HepG2 (cell line): ENCODE results near the gene BCO2. TPM values are rescaled to one million over a fixed set of nuclear protein-coding genes. Genes with fewer than 3 reads are reported as not detected.

Experiments
- polyA plus RNA-seq, 8 experiments: library from polyadenylated mRNA; depleted of rRNA in 3 of 8; stranded (reverse) in 7 of 8; unstranded in 1 of 8; fragments of >200 nt; fragmentation: Illumina TruSeq in 4 of 8; extraction: Trizol in 4 of 8; gene quantifications; 2 replicates each; pipeline versions ENCODE4 v1.2.1 to v1.2.3, GENCODE V29; 2011 to 2016; ENCODE audit warnings: low read depth in 4 of 8, missing spikeins in 1 of 8, mixed read lengths in 1 of 8; ENCODE audit not compliant: insufficient read depth in 1 of 8
- total RNA-seq, 5 experiments: library from RNA; depleted of rRNA; stranded (reverse); fragments of >200 nt; fragmentation: Illumina TruSeq; extraction: Trizol; gene quantifications; 2 replicates each; pipeline ENCODE4 v1.2.3, GENCODE V29; 2016; ENCODE audit warnings: low read depth in 1 of 5
- TF ChIP-seq, protein P1 (sequence below): sonication (generic); formaldehyde crosslinking; IDR thresholded peaks from 2 replicates; pipeline ENCODE4 v1.4.0; 2020; ENCODE audit warnings: missing genetic modification reagents
- TF ChIP-seq, protein P2 (sequence below): IDR thresholded peaks from 2 replicates; pipeline ENCODE4 v1.6.1; 2016; ENCODE audit warnings: missing genetic modification reagents, missing compliant biosample characterization
- TF ChIP-seq, protein P3 (sequence below): fragments of 450-650 bp; IDR thresholded peaks from 2 replicates; pipeline ENCODE4 v1.6.1; 2017
- TF ChIP-seq, protein P4 (sequence below): sonication (generic); formaldehyde crosslinking; IDR thresholded peaks from 2 replicates; pipeline ENCODE4 v1.9.0; 2021; ENCODE audit warnings: missing genetic modification reagents, mild to moderate bottlenecking, borderline replicate concordance

The BCO2 gene
- total and polyA plus RNA-seq, 2 of the 13 experiments (the other 11 are each of a cell fraction or from before 2014, with no cell fraction given), result 0.38 to 0.58 TPM

DNA sequence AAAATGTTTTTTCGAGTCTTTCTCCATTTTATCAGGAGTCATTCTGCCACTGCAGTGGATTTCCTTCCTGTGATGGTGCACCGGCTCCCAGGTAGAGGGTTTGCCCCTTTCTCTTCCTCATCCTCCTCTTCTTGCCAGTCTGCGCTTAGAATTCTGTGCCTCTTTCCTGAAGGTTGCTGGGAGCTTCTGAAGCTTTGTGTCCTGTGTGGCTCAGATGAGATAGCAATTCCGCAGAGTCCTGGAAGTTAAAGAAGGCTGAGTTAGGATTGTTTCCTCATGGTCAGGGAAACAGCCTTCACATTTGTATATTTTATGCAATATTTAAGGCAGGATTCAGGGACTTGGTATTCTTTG, 264 bp downstream of the BCO2 start (continued):
- TF ChIP-seq, protein P1, sequence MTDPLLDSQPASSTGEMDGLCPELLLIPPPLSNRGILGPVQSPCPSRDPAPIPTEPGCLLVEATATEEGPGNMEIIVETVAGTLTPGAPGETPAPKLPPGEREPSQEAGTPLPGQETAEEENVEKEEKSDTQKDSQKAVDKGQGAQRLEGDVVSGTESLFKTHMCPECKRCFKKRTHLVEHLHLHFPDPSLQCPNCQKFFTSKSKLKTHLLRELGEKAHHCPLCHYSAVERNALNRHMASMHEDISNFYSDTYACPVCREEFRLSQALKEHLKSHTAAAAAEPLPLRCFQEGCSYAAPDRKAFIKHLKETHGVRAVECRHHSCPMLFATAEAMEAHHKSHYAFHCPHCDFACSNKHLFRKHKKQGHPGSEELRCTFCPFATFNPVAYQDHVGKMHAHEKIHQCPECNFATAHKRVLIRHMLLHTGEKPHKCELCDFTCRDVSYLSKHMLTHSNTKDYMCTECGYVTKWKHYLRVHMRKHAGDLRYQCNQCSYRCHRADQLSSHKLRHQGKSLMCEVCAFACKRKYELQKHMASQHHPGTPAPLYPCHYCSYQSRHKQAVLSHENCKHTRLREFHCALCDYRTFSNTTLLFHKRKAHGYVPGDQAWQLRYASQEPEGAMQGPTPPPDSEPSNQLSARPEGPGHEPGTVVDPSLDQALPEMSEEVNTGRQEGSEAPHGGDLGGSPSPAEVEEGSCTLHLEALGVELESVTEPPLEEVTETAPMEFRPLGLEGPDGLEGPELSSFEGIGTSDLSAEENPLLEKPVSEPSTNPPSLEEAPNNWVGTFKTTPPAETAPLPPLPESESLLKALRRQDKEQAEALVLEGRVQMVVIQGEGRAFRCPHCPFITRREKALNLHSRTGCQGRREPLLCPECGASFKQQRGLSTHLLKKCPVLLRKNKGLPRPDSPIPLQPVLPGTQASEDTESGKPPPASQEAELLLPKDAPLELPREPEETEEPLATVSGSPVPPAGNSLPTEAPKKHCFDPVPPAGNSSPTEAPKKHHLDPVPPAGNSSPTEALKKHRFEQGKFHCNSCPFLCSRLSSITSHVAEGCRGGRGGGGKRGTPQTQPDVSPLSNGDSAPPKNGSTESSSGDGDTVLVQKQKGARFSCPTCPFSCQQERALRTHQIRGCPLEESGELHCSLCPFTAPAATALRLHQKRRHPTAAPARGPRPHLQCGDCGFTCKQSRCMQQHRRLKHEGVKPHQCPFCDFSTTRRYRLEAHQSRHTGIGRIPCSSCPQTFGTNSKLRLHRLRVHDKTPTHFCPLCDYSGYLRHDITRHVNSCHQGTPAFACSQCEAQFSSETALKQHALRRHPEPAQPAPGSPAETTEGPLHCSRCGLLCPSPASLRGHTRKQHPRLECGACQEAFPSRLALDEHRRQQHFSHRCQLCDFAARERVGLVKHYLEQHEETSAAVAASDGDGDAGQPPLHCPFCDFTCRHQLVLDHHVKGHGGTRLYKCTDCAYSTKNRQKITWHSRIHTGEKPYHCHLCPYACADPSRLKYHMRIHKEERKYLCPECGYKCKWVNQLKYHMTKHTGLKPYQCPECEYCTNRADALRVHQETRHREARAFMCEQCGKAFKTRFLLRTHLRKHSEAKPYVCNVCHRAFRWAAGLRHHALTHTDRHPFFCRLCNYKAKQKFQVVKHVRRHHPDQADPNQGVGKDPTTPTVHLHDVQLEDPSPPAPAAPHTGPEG (CRISPR knock-in tag), result no peak
- TF ChIP-seq, protein P2, sequence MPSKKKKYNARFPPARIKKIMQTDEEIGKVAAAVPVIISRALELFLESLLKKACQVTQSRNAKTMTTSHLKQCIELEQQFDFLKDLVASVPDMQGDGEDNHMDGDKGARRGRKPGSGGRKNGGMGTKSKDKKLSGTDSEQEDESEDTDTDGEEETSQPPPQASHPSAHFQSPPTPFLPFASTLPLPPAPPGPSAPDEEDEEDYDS (CRISPR knock-in tag), result no peak
- TF ChIP-seq, protein P3, sequence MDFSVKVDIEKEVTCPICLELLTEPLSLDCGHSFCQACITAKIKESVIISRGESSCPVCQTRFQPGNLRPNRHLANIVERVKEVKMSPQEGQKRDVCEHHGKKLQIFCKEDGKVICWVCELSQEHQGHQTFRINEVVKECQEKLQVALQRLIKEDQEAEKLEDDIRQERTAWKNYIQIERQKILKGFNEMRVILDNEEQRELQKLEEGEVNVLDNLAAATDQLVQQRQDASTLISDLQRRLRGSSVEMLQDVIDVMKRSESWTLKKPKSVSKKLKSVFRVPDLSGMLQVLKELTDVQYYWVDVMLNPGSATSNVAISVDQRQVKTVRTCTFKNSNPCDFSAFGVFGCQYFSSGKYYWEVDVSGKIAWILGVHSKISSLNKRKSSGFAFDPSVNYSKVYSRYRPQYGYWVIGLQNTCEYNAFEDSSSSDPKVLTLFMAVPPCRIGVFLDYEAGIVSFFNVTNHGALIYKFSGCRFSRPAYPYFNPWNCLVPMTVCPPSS, result no peak
- TF ChIP-seq, protein P4, sequence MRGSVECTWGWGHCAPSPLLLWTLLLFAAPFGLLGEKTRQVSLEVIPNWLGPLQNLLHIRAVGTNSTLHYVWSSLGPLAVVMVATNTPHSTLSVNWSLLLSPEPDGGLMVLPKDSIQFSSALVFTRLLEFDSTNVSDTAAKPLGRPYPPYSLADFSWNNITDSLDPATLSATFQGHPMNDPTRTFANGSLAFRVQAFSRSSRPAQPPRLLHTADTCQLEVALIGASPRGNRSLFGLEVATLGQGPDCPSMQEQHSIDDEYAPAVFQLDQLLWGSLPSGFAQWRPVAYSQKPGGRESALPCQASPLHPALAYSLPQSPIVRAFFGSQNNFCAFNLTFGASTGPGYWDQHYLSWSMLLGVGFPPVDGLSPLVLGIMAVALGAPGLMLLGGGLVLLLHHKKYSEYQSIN (CRISPR knock-in tag), result no peak
- TF ChIP-seq, all 625 proteins: peak for 0
